Measurements from ENCODE around the gene RNF212B. TPM values are rescaled to one million over a fixed set of nuclear protein-coding genes. Genes with fewer than 3 reads are reported as not detected.

RNF212B gene
- total and polyA plus RNA-seq, 2 of the 13 experiments (the other 11 are each of a cell fraction or from before 2014, with no cell fraction given) = 0.05 TPM; not detected in 1

GRCh38 chr14:23252006-23252405 lies 14.3 kb downstream of the RNF212B start (continued):
- TF ChIP-seq E2F1 (CRISPR knock-in tag; IDR thresholded peaks at IDR 0.05) = no peak
- TF ChIP-seq ZNF280D (CRISPR knock-in tag; IDR thresholded peaks at IDR 0.05) = no peak
- TF ChIP-seq ZSCAN30 (CRISPR knock-in tag; IDR thresholded peaks at IDR 0.05) = no peak
- TF ChIP-seq ZBTB49 (CRISPR knock-in tag; IDR thresholded peaks at IDR 0.05; ENCODE audit: borderline replicate concordance) = no peak

Data from HepG2 (cell line).